ENCODE measurements around the gene LONRF2. TPM values are rescaled to one million over a fixed set of nuclear protein-coding genes. Genes with fewer than 3 reads are reported as not detected.

LONRF2 gene
- total and polyA plus RNA-seq, 2 experiments from 2014 or later = under 0.01 TPM; not detected in 1

DNA sequence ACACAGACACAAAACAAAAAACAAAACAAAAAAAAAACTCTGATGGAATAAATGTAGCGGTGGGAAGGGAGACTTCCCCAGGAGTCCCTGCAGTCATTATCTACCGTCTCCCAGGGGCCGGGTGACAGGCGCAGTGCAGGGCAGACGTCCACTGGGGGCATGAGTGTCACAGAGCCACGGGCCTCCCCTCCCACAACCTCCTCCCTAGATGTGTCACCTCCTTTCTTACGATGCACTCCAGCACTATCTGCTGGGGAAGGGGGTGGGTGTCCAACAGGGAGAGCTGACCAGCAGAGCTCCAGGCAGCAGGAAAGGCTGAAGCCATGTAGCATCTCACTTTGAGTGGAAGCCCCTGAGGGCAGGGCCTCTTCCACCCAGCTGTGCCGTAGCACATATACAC is 84.5 kb downstream of the LONRF2 start:
- Histone ChIP-seq H3K79me2 (ENCODE audit: insufficient read depth) (no peaks in the 10 kb centered on the region), H3F3A (ENCODE audit: insufficient read depth) (peaks cover 8% of the 10 kb centered on the region; the same call in 1 of the 2 replicates), H4K20me1 (ENCODE audit: insufficient read depth) (no peaks in the 10 kb centered on the region), H3K27ac (no peak overlapping the region), H3K4me1 (ENCODE audit: insufficient read depth) (peaks cover 6% of the 10 kb centered on the region; the same call in 1 of the 2 replicates), H3K36me3 (ENCODE audit: low read depth) (no peaks in the 10 kb centered on the region), H3K9me2 (ENCODE audit: insufficient read depth) (no peaks in the 10 kb centered on the region), H3K27me3 (replicated peaks; ENCODE audit: insufficient read depth) (peaks cover 10% of the 10 kb centered on the region), H3K9me3 (ENCODE audit: low read depth) (no peaks in the 10 kb centered on the region), H3K4me2 (ENCODE audit: unreplicated experiment) (no peak overlapping the region), H3K9ac (no peak overlapping the region), H2AFZ (no peak overlapping the region), H3K4me3 (no peak overlapping the region)
- in situ Hi-C loops (cut with MboI) = no loop called here
- DNase-seq = no peak
- TF ChIP-seq EZH2phosphoT487 (IDR thresholded peaks at IDR 0.05; ENCODE audit: insufficient read depth, low read depth) (no peak), EZH2 (IDR thresholded peaks at IDR 0.05; ENCODE audit: insufficient read depth, poor library complexity, severe bottlenecking) (no peak)
- 54 to 61% methylated on average over 8 of the region's 8 CpGs for WGBS, 2 experiments (ENCODE audit: low coverage in 1 of 2, low lambda C conversion rate in 2 of 2, missing lambda C conversion rate in 2 of 2)

- H3K4me2 ChIP-seq (ENCODE audit: unreplicated experiment) = no peak overlapping the region
- H3K9me2 ChIP-seq (ENCODE audit: insufficient read depth) = no peaks in the 10 kb centered on the region
- DNase-seq = no peak
- no peaks in the 10 kb centered on the region for H3K36me3 ChIP-seq (ENCODE audit: low read depth)
- H3K9me3 ChIP-seq (ENCODE audit: low read depth) = no peaks in the 10 kb centered on the region
- H4K20me1 ChIP-seq (ENCODE audit: insufficient read depth) = no peaks in the 10 kb centered on the region
- H3K27me3 ChIP-seq (replicated peaks; ENCODE audit: insufficient read depth) = peaks cover 10% of the 10 kb centered on the region
- no peak overlapping the region for H2AFZ ChIP-seq
- peaks cover 8% of the 10 kb centered on the region; the same call in 1 of the 2 replicates for H3F3A ChIP-seq (ENCODE audit: insufficient read depth)
- no peak overlapping the region for H3K9ac ChIP-seq
- in situ Hi-C loops (cut with MboI) = no loop called here
- no peak overlapping the region for H3K27ac ChIP-seq
- no peak overlapping the region for H3K4me3 ChIP-seq
- no peak for TF ChIP-seq EZH2 (IDR thresholded peaks at IDR 0.05; ENCODE audit: insufficient read depth, poor library complexity, severe bottlenecking)
- no peak for TF ChIP-seq EZH2phosphoT487 (IDR thresholded peaks at IDR 0.05; ENCODE audit: insufficient read depth, low read depth)
- H3K79me2 ChIP-seq (ENCODE audit: insufficient read depth) = no peaks in the 10 kb centered on the region
- 75 to 79% methylated on average over 10 of the region's 10 CpGs for WGBS, 2 experiments (ENCODE audit: low coverage in 1 of 2, low lambda C conversion rate in 2 of 2, missing lambda C conversion rate in 2 of 2)
- peaks cover 6% of the 10 kb centered on the region; the same call in 1 of the 2 replicates for H3K4me1 ChIP-seq (ENCODE audit: insufficient read depth)
Measured at GRCh38 chr2:100237163-100237562, 85.1 kb downstream of the LONRF2 start.

DNA sequence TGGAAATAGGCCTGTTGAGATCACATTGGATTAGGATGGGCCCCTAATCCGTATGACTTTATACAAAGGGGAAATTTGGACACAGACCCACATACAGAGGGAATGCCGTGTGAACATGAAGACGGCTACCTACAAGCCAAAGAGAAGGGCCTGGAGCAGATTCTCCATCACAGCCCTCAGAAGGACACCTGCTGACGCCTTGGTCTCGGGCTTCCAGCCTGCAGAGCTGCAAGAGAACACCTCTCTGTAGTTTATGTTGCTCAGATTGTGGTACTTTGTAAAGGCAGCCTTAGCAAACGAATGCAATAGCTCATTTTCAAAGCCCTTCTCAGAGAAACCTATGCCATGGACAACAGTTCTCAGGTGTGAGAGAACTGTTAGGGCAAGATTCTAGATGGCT is 86.1 kb downstream of the LONRF2 start:
- DNase-seq = no peak
- in situ Hi-C loops (cut with MboI) = no loop called here
- 50 to 51% methylated on average over 6 of the region's 6 CpGs for WGBS, 2 experiments (ENCODE audit: low coverage in 1 of 2, low lambda C conversion rate in 2 of 2, missing lambda C conversion rate in 2 of 2)

GRCh38 chr2:100235581-100235980 is 86.7 kb downstream of the LONRF2 start:
- Histone ChIP-seq H3K4me3 (no peak overlapping the region), H3K9me2 (ENCODE audit: insufficient read depth) (no peaks in the 10 kb centered on the region), H2AFZ (no peak overlapping the region), H3K4me1 (ENCODE audit: insufficient read depth) (peaks cover 6% of the 10 kb centered on the region; the same call in 1 of the 2 replicates), H3F3A (ENCODE audit: insufficient read depth) (peaks cover 8% of the 10 kb centered on the region; the same call in 1 of the 2 replicates), H4K20me1 (ENCODE audit: insufficient read depth) (no peaks in the 10 kb centered on the region), H3K9me3 (ENCODE audit: low read depth) (no peaks in the 10 kb centered on the region), H3K36me3 (ENCODE audit: low read depth) (no peaks in the 10 kb centered on the region), H3K27ac (no peak overlapping the region), H3K27me3 (replicated peaks; ENCODE audit: insufficient read depth) (peaks cover 11% of the 10 kb centered on the region), H3K4me2 (ENCODE audit: unreplicated experiment) (no peak overlapping the region), H3K9ac (no peak overlapping the region), H3K79me2 (ENCODE audit: insufficient read depth) (no peaks in the 10 kb centered on the region)
- no peak for TF ChIP-seq EZH2phosphoT487 (IDR thresholded peaks at IDR 0.05; ENCODE audit: insufficient read depth, low read depth)
- TF ChIP-seq EZH2 (IDR thresholded peaks at IDR 0.05; ENCODE audit: insufficient read depth, poor library complexity, severe bottlenecking) = no peak
- in situ Hi-C loops (cut with MboI) = no loop called here
- no peak for DNase-seq
- 41 to 55% methylated on average over 4 of the region's 4 CpGs for WGBS, 2 experiments (ENCODE audit: low coverage in 1 of 2, low lambda C conversion rate in 2 of 2, missing lambda C conversion rate in 2 of 2)

More for the DNA sequence above, 86.1 kb downstream of the LONRF2 start:
- Histone ChIP-seq H3K9ac (no peak overlapping the region), H3K4me1 (ENCODE audit: insufficient read depth) (peaks cover 6% of the 10 kb centered on the region; the same call in 1 of the 2 replicates), H3K4me3 (no peak overlapping the region), H2AFZ (no peak overlapping the region), H3K9me3 (ENCODE audit: low read depth) (no peaks in the 10 kb centered on the region), H3F3A (ENCODE audit: insufficient read depth) (peaks cover 8% of the 10 kb centered on the region; the same call in 1 of the 2 replicates), H3K36me3 (ENCODE audit: low read depth) (no peaks in the 10 kb centered on the region), H3K27me3 (replicated peaks; ENCODE audit: insufficient read depth) (peaks cover 10% of the 10 kb centered on the region; the same call in 1 of the 2 replicates), H4K20me1 (ENCODE audit: insufficient read depth) (no peaks in the 10 kb centered on the region), H3K9me2 (ENCODE audit: insufficient read depth) (no peaks in the 10 kb centered on the region), H3K79me2 (ENCODE audit: insufficient read depth) (no peaks in the 10 kb centered on the region), H3K27ac (no peak overlapping the region), H3K4me2 (ENCODE audit: unreplicated experiment) (no peak overlapping the region)
- TF ChIP-seq EZH2phosphoT487 (IDR thresholded peaks at IDR 0.05; ENCODE audit: insufficient read depth, low read depth) = no peak

All from GM23248 (cell line).